ENCODE measurements around the gene TIAM2. TPM values are rescaled to one million over a fixed set of nuclear protein-coding genes. Genes with fewer than 3 reads are reported as not detected.
"Not testable (repeated sequence)": the region's sequence is repeated elsewhere in the genome, so short reads cannot be mapped to it uniquely, and the experiment has no call there.

The TIAM2 gene
- total RNA-seq, 2 experiments from 2014 or later = 5.4 to 6.2 TPM

GRCh38 chr6:155268088-155268867 lies 273.2 kb downstream of the TIAM2 start:
- H3K4me1 ChIP-seq (ENCODE audit: insufficient read depth, low read length, poor library complexity, severe bottlenecking); H4K20me1 ChIP-seq (ENCODE audit: insufficient read depth, low read length); BruUV-seq (replicated peaks); H2AFZ ChIP-seq (ENCODE audit: low read length); H3K4me3 ChIP-seq (ENCODE audit: low read depth, low read length, poor library complexity, severe bottlenecking); H3K4me2 ChIP-seq (ENCODE audit: low read length); H3K9me2 ChIP-seq (ENCODE audit: insufficient read depth, low read length); intact Hi-C loops (cut with micrococcal nuclease; ENCODE audit: unreplicated experiment); H3K9me3 ChIP-seq (ENCODE audit: low read length); H3K79me2 ChIP-seq (ENCODE audit: insufficient read depth, low read depth, low read length); CTCF ChIA-PET (ENCODE audit: unreplicated experiment); H3K27ac ChIP-seq (ENCODE audit: low read depth, low read length, poor library complexity, severe bottlenecking): not testable (repeated sequence)
- TF ChIP-seq, protein P1, sequence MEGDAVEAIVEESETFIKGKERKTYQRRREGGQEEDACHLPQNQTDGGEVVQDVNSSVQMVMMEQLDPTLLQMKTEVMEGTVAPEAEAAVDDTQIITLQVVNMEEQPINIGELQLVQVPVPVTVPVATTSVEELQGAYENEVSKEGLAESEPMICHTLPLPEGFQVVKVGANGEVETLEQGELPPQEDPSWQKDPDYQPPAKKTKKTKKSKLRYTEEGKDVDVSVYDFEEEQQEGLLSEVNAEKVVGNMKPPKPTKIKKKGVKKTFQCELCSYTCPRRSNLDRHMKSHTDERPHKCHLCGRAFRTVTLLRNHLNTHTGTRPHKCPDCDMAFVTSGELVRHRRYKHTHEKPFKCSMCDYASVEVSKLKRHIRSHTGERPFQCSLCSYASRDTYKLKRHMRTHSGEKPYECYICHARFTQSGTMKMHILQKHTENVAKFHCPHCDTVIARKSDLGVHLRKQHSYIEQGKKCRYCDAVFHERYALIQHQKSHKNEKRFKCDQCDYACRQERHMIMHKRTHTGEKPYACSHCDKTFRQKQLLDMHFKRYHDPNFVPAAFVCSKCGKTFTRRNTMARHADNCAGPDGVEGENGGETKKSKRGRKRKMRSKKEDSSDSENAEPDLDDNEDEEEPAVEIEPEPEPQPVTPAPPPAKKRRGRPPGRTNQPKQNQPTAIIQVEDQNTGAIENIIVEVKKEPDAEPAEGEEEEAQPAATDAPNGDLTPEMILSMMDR (conservative IDR thresholded peaks at IDR 0.05; ENCODE audit: low read length) = peak; percentile 83
- POLR2A ChIA-PET = interaction anchor here (0.5 to 1.9 kb wide), 2 partner anchors 13 to 712 kb away, joined by 4 to 6 read pairs; no protein-coding TSS in a partner anchor
- peaks cover 82% of the 10 kb centered on the region for H3K36me3 ChIP-seq (ENCODE audit: insufficient read depth, low read length)
- DNase-seq (ENCODE audit: low spot score) = peak; percentile 45

- H3K79me2 ChIP-seq (ENCODE audit: insufficient read depth, low read depth, low read length) = no peaks in the 10 kb centered on the region
- CTCF ChIA-PET (ENCODE audit: unreplicated experiment) = no interaction called here
- no TSS peak for BruUV-seq (replicated peaks)
Observed at GRCh38 chr6:155269765-155270164, 274.6 kb downstream of the TIAM2 start.

More at GRCh38 chr6:155269765-155270164, 274.6 kb downstream of the TIAM2 start:
- Histone ChIP-seq H3K36me3 (ENCODE audit: insufficient read depth, low read length) (peaks cover 82% of the 10 kb centered on the region), H3K4me3 (ENCODE audit: low read depth, low read length, poor library complexity, severe bottlenecking) (no peak overlapping the region), H2AFZ (ENCODE audit: low read length) (no peak overlapping the region), H3K4me1 (ENCODE audit: insufficient read depth, low read length, poor library complexity, severe bottlenecking) (no peaks in the 10 kb centered on the region), H3K9me2 (ENCODE audit: insufficient read depth, low read length) (no peaks in the 10 kb centered on the region), H3K27ac (ENCODE audit: low read depth, low read length, poor library complexity, severe bottlenecking) (no peak overlapping the region), H3K9me3 (ENCODE audit: low read length) (no peaks in the 10 kb centered on the region), H3K4me2 (ENCODE audit: low read length) (no peak overlapping the region), H4K20me1 (ENCODE audit: insufficient read depth, low read length) (no peaks in the 10 kb centered on the region)
- TF ChIP-seq, protein P1 (conservative IDR thresholded peaks at IDR 0.05; ENCODE audit: low read length) = no peak
- no peak for TF ChIP-seq EZH2phosphoT487 (IDR thresholded peaks at IDR 0.05; ENCODE audit: borderline replicate concordance, low read depth, low read length)
- intact Hi-C loops (cut with micrococcal nuclease; ENCODE audit: unreplicated experiment) = no loop called here
- POLR2A ChIA-PET = interaction anchor here (0.6 to 1.9 kb wide), 4 partner anchors 12 to 1856 kb away, joined by 3 to 6 read pairs (median 3); no protein-coding TSS in a partner anchor
- DNase-seq (ENCODE audit: low spot score) = no peak
